ENCODE results near the gene C6orf120.

GRCh38 chr6:169701311-169701953, 494 bp upstream of the C6orf120 start:
- TF ChIP-seq, protein P1, sequence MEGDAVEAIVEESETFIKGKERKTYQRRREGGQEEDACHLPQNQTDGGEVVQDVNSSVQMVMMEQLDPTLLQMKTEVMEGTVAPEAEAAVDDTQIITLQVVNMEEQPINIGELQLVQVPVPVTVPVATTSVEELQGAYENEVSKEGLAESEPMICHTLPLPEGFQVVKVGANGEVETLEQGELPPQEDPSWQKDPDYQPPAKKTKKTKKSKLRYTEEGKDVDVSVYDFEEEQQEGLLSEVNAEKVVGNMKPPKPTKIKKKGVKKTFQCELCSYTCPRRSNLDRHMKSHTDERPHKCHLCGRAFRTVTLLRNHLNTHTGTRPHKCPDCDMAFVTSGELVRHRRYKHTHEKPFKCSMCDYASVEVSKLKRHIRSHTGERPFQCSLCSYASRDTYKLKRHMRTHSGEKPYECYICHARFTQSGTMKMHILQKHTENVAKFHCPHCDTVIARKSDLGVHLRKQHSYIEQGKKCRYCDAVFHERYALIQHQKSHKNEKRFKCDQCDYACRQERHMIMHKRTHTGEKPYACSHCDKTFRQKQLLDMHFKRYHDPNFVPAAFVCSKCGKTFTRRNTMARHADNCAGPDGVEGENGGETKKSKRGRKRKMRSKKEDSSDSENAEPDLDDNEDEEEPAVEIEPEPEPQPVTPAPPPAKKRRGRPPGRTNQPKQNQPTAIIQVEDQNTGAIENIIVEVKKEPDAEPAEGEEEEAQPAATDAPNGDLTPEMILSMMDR (IDR thresholded peaks at IDR 0.05; ENCODE audit: extremely low read depth in 1 of 2, insufficient read depth in 1 of 2, low read depth in 1 of 2, low read length in 2 of 2) = no peak
- no peak for TF ChIP-seq POLR2AphosphoS5 (IDR thresholded peaks at IDR 0.05; ENCODE audit: insufficient read depth, low read depth, low read length)
- TF ChIP-seq, protein P2, sequence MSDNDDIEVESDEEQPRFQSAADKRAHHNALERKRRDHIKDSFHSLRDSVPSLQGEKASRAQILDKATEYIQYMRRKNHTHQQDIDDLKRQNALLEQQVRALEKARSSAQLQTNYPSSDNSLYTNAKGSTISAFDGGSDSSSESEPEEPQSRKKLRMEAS (IDR thresholded peaks at IDR 0.05; ENCODE audit: insufficient read depth, insufficient read length) = no peak
- TF ChIP-seq EZH2 (IDR thresholded peaks at IDR 0.05; ENCODE audit: borderline replicate concordance, low read depth, low read length, severe bottlenecking) = no peak
- no peak for TF ChIP-seq POLR2A (IDR thresholded peaks at IDR 0.05; ENCODE audit: low read depth, low read length)
- no peak for TF ChIP-seq JUN (IDR thresholded peaks at IDR 0.05; ENCODE audit: borderline replicate concordance, insufficient read depth, insufficient read length, low read depth)
- TF ChIP-seq FOS (IDR thresholded peaks at IDR 0.05; ENCODE audit: borderline replicate concordance, insufficient read depth, low read length) = no peak
- TF ChIP-seq MYC (IDR thresholded peaks at IDR 0.05; ENCODE audit: low read depth, low read length) = no peak
- no peak for TF ChIP-seq GATA2 (IDR thresholded peaks at IDR 0.05; ENCODE audit: insufficient read depth, insufficient read length, low read depth, low read length)
